GM18517 (cell line): Measurements from ENCODE around the gene ZFX.

Source experiments
- ATAC-seq: cut with Tn5 transposase; IDR thresholded peaks from one replicate; pipeline ENCODE4 v1.9.1; 2021; ENCODE audit warnings: mild to moderate bottlenecking, moderate library complexity; ENCODE audit not compliant: unreplicated experiment

ZFX gene

DNA sequence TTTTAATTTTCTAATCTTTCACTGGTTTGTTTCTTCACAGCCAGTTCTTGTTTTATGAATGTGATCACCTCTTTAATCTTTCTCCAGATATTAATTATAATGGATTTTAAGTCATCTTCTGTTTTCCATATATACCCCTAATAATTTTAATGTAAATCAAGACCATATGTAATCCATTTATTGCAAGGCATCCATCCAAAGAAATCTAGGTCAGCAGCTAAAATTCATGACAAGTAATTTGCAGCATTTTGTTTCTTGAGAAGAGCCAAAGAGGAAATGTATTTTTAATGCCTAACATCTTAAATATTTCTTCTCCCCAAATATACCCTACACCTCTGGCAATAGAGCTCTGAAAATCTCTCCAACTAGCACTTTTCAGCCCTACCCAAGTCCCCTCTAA is 83.3 kb downstream of the ZFX start:
- ATAC-seq = no peak

DNA sequence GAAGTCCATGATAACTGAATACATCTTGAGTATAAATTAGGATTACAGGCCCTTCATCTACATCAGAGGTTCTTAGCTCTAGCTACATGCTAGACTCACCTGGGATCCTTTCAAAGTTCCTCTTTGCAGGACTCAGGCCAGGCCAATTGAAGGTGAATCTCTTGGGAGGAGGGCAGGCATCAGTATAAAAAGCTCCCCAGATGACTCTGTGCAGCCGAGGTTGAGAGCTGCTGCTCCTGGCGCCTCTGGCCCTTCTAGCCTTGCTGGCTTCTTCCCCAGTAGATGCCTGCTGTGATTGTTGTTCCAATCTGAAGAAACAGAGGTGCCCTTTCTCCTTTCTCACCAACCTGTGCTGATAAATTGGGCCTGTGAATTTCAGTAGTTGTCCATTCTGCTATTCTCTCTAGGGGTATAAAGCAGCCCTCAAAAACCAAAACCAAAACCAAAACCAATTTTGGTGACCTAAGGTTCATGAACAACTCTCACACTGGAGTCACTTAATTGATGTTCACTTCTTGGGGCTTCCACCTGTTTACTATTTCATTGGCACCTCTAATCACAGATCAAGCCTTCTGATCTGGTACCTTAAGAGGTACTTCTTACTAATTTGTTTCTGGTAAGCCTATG is 85.7 kb downstream of the ZFX start:
- ATAC-seq = peak; percentile 77

DNA sequence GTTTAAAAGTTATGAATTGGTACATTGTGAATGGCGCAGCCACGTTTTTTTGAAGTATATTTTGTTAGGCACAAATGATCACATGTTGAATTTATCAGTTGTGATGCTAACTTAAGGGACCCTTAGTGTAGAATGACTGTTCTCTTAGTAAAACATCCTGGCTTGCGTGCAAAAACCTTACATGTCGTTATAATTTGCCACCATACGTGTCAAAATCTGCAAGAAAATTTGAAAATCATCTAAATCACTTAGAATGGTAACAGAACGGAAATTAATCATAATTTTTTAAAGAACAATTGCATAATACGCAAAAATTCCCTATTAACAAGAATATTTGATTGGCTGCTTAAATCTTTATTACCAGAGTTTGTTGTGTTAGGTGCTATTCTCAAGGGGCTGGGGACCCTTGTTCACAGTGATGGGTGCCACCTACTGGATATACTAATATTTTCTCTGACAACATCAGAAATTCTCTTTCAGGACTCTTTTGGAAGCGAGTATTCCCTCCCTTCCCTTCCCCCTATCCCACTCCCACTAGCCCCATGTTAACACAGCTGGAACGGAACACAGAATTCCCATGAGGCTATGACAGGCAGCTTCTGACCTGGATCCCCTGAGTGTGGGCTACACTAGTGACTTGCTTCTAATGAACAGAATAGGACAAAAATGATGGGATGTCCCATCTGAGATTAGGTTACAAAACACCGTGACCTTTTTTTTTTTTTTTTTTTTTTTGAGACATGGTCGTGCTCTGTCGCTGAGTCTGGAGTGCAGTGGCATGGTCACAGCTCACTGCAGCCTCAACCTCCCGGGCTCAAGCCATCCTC is 92.5 kb downstream of the ZFX start:
- peak; percentile 26 for ATAC-seq

DNA sequence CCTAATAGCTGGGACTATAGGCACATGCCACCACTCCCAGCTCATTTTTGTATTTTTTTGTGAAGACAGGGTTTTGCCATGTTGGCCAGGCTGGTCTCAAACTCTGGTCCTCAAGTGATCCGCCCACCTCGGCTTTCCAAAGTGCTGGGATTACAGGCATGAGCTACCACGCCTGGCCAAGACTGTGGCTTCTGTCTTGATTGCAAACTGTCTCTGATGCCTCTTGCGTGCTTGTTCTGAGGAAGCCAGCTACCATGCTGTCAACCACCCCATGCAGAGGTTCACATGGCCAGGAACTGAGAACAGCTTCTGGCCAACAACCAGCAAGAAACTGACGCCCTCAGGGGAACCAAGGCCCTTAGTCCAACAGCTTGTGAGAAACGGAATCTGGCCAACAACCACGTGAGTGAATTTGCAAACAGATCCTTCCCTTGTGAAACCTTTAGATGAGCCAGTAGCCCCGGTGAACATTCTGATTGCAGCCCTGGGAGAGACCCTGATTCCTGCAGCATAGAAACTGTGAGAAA is 93.2 kb downstream of the ZFX start:
- peak; percentile 89 for ATAC-seq

DNA sequence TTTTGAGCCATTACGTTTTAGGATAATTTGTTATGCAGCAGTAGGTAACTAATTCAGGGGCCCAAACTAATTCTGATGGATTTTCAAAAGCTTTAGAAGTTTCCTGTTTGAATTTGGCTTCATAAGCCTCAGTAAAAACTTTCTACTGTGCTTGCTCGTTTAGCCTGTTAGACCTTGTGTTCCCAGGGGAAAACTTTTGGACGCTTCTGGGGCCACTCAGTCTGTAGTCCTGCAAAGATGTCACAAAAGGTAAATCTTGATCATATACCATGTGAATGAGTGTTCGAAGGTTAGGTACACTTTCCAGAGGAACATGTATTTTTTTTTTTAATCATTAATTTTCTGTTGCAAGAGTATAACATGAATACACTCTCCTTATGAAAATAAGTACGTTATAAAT is 93.7 kb downstream of the ZFX start:
- no peak for ATAC-seq

DNA sequence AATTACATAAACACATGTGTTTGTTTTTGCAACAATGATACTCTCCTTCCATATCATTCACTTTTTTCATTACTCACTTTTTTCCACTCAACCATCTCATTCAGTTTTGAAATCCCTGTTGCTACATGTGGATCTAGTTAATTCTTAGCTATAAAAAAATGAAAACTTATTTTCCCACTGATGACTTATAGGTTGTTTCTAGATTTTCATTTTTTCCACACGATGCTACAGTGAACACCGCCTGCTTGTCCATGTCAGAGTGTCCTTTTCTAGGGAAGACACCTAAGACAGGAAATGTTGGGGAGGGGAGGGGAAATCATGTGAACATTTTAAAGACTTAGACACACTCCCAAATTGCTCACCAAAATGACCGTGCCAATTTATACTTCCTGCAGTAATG is 94.2 kb downstream of the ZFX start:
- ATAC-seq = no peak

DNA sequence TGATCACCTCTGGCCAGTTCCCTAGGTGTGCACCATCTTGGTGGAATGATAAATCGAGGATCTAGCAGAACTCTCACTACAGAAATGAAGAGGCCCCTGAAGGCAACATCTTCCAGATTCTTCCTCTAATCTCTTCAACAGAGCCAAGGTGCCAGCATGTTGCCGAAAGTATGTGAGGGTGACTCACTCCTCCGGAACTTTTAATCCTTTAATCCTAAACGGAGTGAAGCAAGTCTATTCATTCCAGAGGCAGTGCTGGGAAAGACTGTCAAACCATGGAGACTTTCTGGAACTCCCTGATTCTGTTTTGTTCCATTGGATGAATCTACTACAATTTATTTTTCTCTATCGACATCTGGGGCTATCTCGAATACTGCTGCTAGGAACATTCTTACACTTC is 95.7 kb downstream of the ZFX start:
- ATAC-seq = no peak

DNA sequence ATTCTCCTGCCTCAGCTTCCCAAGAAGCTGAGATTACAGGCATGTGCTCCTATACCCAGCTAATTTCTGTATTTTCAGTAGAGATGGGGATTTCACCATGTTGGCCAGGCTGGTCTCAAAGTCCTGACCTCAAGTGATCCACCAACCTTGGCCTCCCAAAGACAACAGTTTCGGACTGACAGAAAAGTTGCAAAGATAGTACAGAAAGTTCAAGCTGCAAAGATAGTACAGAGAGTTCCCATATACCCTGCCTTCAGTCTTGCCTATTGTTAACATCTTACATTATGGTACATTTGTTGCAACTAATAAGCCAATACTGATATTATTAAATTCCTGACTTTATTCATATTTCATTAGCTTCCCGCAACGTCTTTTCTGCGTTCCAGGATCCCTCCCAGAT is 98.5 kb downstream of the ZFX start:
- ATAC-seq = no peak

DNA sequence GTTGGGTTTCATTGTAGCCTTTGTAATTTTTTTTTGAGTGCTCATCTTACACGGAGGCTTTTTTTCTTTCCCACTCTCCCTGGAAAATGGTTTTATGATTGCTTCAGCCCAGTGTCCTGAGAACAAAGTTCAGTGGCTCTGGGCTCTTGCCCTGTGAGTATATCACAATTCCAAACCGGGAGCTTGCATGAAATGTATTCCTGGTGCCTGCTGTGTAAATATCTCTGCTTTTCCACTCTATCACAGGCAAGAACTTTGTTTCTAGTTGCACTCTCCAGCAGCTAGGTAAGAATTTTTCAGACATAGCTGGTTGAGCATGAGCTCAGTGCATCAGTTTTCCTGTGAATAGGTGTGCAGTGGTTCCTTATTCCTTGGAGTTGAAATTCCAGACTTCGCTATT is 103.5 kb downstream of the ZFX start:
- ATAC-seq = no peak

DNA sequence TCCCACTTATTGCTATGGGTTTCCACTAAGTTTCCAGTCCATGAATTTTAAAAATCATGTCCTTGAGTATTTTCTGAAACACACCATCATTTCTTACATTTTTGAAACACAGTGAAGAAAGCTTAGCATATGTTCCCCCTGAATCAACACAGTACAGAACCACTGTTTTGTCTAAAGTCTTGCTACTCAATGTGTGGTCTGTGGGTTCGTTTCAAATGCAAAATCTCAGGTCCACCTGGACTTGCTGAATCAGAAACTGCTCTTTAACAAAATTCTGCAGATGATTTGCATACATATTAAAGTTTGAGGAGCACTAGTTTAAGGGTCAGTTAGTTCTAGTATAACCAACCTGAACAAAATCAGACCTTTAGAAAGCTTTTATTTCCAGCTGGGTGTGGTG is 103.9 kb downstream of the ZFX start:
- no peak for ATAC-seq

DNA sequence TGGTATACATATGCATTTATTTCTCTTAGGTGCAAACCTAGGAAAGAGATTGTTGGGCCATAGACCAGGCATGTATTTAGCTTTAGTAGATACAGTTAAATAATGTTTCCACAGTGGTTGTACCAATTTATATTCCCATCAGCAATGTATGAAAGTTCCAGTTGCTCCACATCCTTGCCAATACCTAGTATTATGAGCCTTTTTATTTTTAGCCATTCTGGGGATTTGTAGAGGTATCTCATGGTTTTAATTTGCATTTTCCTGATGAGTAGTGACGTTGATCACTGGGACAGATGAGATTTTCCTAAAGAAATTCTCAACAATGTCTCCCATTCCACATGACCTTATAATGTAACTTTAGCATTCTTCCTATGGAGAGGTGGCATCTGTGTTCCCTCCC is 107.5 kb downstream of the ZFX start:
- ATAC-seq = no peak

DNA sequence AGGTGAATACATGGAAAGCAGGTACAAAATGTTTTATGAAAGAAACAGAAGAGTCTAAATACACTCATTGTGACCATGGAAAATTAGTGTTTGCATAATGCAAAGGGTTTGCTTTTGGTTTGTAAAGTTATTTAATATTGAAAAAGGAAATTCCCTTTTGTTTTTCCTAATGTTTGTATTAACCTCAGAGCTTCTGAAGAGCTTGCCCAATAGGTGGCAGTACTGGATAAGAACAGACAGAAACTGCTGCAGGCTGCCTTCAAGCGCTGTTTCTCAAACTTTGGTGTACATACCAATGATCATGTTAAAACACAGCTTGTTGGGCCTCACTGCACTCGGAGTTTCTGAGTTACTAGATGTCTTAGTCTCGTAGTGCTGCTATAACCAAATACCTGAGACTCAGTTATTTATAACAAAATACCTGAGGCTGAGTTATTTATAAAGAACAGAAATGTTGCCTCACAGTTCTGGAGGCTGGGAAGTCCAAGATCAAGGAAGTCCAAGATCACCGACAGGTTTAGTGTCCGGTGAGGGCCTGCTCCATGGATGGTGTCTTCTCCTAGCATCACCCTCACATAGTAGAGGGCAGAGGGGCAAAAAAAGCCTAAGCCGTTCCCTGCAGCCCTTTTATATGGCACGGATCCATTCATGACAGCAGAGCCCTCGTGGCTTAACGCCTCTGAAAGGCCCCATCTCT is 110.2 kb downstream of the ZFX start:
- no peak for ATAC-seq

DNA sequence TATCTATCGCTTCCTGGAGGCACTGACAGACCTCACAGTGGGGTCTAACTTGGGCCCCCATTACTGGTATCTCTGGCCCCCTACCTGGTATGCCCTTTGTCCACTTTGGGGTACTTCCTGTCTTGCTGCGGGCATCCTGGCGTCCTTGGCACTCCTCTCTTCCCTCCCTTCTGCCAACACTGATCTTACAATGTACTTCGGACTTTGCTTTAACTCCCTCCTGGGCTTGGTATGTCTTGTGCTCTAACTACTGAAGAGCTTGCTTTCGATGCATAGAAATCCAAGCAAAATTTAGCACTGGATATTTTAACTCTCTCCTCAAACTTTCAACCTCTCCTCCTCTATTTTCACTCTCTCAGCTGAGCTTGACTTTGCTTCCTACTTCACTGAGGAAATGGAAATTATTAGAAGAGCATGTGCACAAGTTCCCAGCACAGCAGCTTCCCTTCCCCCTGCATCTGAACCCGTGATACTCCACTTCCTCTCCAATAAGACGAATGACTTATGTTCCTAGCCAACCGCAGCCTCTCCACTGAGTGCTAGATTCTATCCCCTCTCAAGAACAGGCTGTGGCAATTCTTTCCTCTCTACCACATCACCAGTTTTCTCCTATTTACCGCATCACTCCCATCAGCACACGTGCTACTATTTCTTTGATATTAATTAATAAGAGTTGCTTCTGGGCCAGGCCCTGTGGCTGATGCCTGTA is 111.5 kb downstream of the ZFX start:
- ATAC-seq = no peak

DNA sequence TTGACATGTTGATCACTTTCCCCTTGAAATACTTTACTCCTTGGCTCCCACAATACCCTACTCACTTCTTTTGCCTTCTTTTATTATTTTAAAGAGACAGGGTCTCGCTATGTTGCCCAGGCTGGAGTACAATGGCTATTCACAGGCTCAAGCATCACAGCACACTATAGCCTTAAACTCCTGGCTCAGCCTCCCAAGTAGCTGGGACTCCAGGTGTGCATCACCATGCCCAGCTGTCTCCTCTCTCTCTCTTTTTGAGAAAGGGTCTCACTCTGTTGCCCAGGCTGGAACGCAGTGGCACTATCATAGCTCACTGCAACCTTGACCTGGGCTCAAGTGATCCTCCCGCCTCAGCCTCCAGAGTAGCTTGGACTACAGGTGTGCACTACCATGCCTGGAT is 112.8 kb downstream of the ZFX start:
- ATAC-seq = no peak

DNA sequence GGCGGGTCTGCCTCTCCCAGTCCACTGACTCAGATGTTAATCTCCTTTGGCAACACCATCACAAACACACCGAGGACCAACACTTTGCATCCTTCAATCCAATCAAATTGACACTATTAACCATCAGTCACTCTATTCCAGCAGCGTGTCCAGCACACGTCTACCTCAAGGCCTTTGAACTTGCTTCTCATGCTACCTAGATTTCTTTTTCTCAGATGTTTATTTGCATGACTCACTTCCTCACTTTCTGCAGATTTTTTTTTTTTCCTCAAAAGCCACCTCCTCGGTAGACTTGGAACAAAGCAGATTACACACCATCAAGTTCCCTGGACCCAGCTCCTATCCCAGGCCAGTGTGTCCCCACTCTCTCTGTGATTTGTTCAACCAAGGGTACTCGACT is 114.9 kb downstream of the ZFX start:
- ATAC-seq = no peak
